H1 (cell line): Measurements from ENCODE around the gene COQ8A. TPM values are rescaled to one million over a fixed set of nuclear protein-coding genes. Genes with fewer than 3 reads are reported as not detected.

Experiments
- CHD2 ChIP-seq: IDR thresholded peaks from 2 replicates; pipeline ENCODE4 v1.6.1; 2012; ENCODE audit warnings: low read length, improper control_type of control experiment
- polyA plus RNA-seq, 7 experiments: library from polyadenylated mRNA; depleted of rRNA in 3 of 7; stranded (reverse) in 5 of 7; unstranded in 2 of 7; fragments of >200 nt in 5 of 7; fragments of 200-250 nt in 2 of 7; gene quantifications; 1 replicate in 5 of 7; 2 replicates in 1 of 7; 4 replicates in 1 of 7; pipeline versions ENCODE4 v1.2.1 to v1.2.3, GENCODE V29; 2011 to 2013; ENCODE audit warnings: missing spikeins in 2 of 7, mixed read lengths in 2 of 7
- small RNA-seq: library from polyadenylated mRNA; stranded (forward); fragments of <200 nt; extraction: miRNeasy Mini kit (QIAGEN cat#:217004); gene quantifications from one replicate; pipeline ENCODE3, GENCODE V24; 2013; ENCODE audit not compliant: insufficient read depth
- total RNA-seq: library from RNA; stranded (reverse); fragmentation: NEBNext Ultra II Directional; extraction: Animal tissue kit (Norgen Biotek cat#: 25700); gene quantifications from 2 replicates; pipeline ENCODE4 v1.2.1, GENCODE V29; 2021
- TF ChIP-seq, protein P1 (sequence below), 3 experiments: IDR thresholded peaks; 1 replicate in 2 of 3; 2 replicates in 1 of 3; pipeline versions ENCODE4 v1.5.1 to v1.6.1; 2011; ENCODE audit warnings: low read length in 3 of 3, mild to moderate bottlenecking in 3 of 3, inconsistent platforms in 2 of 3, low read depth in 1 of 3, moderate library complexity in 1 of 3; ENCODE audit not compliant: insufficient read depth in 1 of 3; ENCODE audit errors: control extremely low read depth in 1 of 3
- TF ChIP-seq, protein P2 (sequence below): IDR thresholded peaks from 2 replicates; pipeline ENCODE4 v1.6.1; 2012; ENCODE audit warnings: inconsistent platforms

COQ8A gene
- total and polyA plus RNA-seq, 2 of the 8 experiments (the other 6 are each of a cell fraction or from before 2014, with no cell fraction given): 28.5 to 38.9 TPM

DNA sequence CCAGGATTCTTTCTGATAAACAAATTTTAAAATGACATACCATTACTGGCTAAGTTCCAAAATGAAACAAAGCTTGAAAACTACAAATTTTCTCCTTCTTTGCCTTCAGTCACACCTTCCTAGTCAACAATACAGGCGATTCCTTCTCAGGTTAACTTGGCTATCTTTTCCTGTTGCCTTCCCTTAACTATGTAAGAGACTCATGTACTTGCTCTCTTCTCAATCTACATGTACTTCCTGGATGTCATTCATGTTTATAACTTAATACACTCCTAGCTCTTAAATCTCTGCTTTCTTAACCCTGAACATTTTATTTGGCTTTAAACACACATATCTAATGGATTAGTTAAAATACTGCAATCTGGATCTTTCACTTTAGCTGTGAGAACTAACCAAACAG lies 97.0 kb downstream of the COQ8A start (continued):
- TF ChIP-seq, protein P1, sequence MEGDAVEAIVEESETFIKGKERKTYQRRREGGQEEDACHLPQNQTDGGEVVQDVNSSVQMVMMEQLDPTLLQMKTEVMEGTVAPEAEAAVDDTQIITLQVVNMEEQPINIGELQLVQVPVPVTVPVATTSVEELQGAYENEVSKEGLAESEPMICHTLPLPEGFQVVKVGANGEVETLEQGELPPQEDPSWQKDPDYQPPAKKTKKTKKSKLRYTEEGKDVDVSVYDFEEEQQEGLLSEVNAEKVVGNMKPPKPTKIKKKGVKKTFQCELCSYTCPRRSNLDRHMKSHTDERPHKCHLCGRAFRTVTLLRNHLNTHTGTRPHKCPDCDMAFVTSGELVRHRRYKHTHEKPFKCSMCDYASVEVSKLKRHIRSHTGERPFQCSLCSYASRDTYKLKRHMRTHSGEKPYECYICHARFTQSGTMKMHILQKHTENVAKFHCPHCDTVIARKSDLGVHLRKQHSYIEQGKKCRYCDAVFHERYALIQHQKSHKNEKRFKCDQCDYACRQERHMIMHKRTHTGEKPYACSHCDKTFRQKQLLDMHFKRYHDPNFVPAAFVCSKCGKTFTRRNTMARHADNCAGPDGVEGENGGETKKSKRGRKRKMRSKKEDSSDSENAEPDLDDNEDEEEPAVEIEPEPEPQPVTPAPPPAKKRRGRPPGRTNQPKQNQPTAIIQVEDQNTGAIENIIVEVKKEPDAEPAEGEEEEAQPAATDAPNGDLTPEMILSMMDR (IDR thresholded peaks at IDR 0.05; ENCODE audit: control extremely low read depth in 1 of 3, insufficient read depth in 1 of 3, low read depth in 1 of 3, low read length in 3 of 3): no peak
- TF ChIP-seq CHD2: no peak
- TF ChIP-seq, protein P2, sequence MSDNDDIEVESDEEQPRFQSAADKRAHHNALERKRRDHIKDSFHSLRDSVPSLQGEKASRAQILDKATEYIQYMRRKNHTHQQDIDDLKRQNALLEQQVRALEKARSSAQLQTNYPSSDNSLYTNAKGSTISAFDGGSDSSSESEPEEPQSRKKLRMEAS: no peak

Small RNA genes within 50 kb of the gene (small RNA-seq; reads per million reads assigned to genes)
- not detected for gene AL353689.1

Other genes starting within 250 kb of the COQ8A start
- gene ITPKB, start 201.0 kb upstream of the COQ8A start, total RNA-seq: 4.2 and 4.8 TPM in 2 replicates
- 1.7 and 2.0 TPM in 2 replicates for gene ITPKB, start 201.0 kb upstream of the COQ8A start, polyA plus RNA-seq (2011; rRNA removed)
- gene PSEN2, start 69.7 kb upstream of the COQ8A start, total RNA-seq: 21.9 and 22.9 TPM in 2 replicates
- gene PSEN2, start 69.7 kb upstream of the COQ8A start, polyA plus RNA-seq (2011; rRNA removed): 29.0 and 29.6 TPM in 2 replicates